ENCODE results near the gene SLCO3A1.

DNA sequence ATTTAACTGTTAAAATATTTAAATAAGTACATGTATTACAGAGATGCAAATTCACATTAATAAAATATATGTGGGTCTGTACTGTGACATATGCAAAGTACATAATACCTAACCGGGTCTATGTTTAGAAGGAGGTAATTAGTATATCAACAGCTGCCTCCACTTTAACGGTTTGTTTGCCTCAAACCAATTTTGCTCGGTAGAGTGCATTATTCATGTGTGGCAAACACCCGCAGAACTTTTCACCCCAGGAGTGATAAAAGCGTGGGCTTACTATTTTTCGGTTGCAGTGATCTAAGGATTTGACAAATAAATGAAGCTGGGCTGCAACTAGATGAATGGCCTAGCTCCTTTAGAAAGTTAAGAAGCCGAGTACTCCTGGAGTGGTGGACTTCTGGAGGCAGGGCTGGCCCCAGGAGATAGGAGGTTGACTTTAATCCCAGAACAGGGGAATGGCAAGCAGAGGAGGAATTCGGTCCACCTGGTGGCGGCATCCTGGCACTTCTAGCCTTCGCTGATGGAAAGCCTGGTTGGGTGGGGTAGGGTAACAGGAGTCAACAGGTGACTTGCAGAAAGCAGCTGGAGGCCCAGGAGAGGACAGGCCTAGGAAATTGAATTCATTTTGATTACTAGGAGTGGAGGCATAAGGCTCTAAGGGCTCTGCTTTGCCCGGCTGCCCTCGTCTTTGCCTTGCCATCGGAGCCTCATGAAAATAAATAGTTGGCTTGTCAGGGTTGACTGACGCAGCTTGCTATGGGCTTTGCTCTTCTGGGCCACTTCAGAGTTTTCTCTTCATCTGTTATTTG, 2.4 kb downstream of the SLCO3A1 start:
- TF ChIP-seq, protein P1, sequence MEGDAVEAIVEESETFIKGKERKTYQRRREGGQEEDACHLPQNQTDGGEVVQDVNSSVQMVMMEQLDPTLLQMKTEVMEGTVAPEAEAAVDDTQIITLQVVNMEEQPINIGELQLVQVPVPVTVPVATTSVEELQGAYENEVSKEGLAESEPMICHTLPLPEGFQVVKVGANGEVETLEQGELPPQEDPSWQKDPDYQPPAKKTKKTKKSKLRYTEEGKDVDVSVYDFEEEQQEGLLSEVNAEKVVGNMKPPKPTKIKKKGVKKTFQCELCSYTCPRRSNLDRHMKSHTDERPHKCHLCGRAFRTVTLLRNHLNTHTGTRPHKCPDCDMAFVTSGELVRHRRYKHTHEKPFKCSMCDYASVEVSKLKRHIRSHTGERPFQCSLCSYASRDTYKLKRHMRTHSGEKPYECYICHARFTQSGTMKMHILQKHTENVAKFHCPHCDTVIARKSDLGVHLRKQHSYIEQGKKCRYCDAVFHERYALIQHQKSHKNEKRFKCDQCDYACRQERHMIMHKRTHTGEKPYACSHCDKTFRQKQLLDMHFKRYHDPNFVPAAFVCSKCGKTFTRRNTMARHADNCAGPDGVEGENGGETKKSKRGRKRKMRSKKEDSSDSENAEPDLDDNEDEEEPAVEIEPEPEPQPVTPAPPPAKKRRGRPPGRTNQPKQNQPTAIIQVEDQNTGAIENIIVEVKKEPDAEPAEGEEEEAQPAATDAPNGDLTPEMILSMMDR (IDR thresholded peaks at IDR 0.05 in 8 of 11, conservative IDR thresholded peaks at IDR 0.05 in 3 of 11), result no peak
- TF ChIP-seq POLR2AphosphoS5 (IDR thresholded peaks at IDR 0.05), result no peak
- no peak for TF ChIP-seq POLR2A (IDR thresholded peaks at IDR 0.05)
